Mononuclear cell (primary cell): ENCODE results near the gene SEC16A. TPM values are rescaled to one million over a fixed set of nuclear protein-coding genes. Genes with fewer than 3 reads are reported as not detected.

Source experiments
- H3K27me3 ChIP-seq: 2 replicates; pipeline ENCODE4 v1.6.0; 2011; ENCODE audit warnings: low read length, control low read depth; ENCODE audit not compliant: insufficient read depth
- H3K4me1 ChIP-seq: 2 replicates; pipeline ENCODE4 v1.5.1; 2011; ENCODE audit warnings: mild to moderate bottlenecking, low read length, control low read depth; ENCODE audit not compliant: insufficient read depth
- H3K4me3 ChIP-seq: 2 replicates; pipeline ENCODE4 v1.5.1; 2011; ENCODE audit warnings: mild to moderate bottlenecking, low read length, moderate library complexity
- H3K9me3 ChIP-seq: 2 replicates; pipeline ENCODE4 v1.5.1; 2011; ENCODE audit warnings: low read depth, mild to moderate bottlenecking, control low read depth, low read length
- total RNA-seq: library from RNA; depleted of rRNA; stranded (reverse); fragments of >200 nt; gene quantifications from one replicate; pipeline ENCODE4 v1.2.3, GENCODE V29; 2012

SEC16A gene
- total RNA-seq, 1 donor = 38.0 TPM

GRCh38 chr9:136395345-136396218, 87.3 kb downstream of the SEC16A start:
- Histone ChIP-seq H3K9me3 (no peaks in the 10 kb centered on the region), H3K4me1 (peaks cover 23% of the 10 kb centered on the region), H3K4me3 (no peak overlapping the region), H3K27me3 (no peaks in the 10 kb centered on the region)

GRCh38 chr9:136395020-136395340, 87.9 kb downstream of the SEC16A start:
- Histone ChIP-seq H3K4me3 (no peak overlapping the region), H3K27me3 (no peaks in the 10 kb centered on the region), H3K4me1 (peaks cover 18% of the 10 kb centered on the region), H3K9me3 (no peaks in the 10 kb centered on the region)

GRCh38 chr9:136394312-136395019, 88.4 kb downstream of the SEC16A start:
- no peaks in the 10 kb centered on the region for H3K27me3 ChIP-seq
- peaks cover 14% of the 10 kb centered on the region for H3K4me1 ChIP-seq
- H3K9me3 ChIP-seq = no peaks in the 10 kb centered on the region
- no peak overlapping the region for H3K4me3 ChIP-seq

DNA sequence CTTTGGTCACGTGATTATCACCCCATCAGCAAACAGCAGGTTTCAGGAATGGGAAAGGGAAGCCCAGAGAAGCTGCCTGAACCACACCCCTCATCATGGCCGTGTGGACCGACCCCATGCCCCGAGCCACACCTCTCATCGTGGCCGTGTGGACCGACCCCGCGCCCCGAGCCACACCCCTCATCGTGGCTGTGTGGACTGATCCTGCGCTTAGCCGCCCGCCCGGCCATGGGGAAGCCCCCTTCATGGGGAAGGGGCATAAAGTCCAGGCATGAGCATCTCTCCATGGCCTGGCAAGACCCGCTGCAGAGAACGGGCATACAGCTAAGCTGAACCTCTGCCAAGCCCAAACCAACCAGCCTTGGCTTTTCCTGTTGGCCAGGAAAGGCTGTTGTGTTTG, 89.3 kb downstream of the SEC16A start:
- no peak overlapping the region for H3K4me3 ChIP-seq
- peaks cover 5% of the 10 kb centered on the region for H3K4me1 ChIP-seq
- H3K27me3 ChIP-seq = no peaks in the 10 kb centered on the region
- no peaks in the 10 kb centered on the region for H3K9me3 ChIP-seq

- H3K27me3 ChIP-seq = no peaks in the 10 kb centered on the region
- no peak overlapping the region for H3K4me3 ChIP-seq
- H3K9me3 ChIP-seq = no peaks in the 10 kb centered on the region
- H3K4me1 ChIP-seq = no peaks in the 10 kb centered on the region
These were observed 90.0 kb downstream of the SEC16A start for GRCh38 chr9:136392538-136393449.

- no peaks in the 10 kb centered on the region for H3K27me3 ChIP-seq
- H3K4me3 ChIP-seq = no peak overlapping the region
- H3K4me1 ChIP-seq = no peaks in the 10 kb centered on the region
- no peaks in the 10 kb centered on the region for H3K9me3 ChIP-seq
These were observed 90.9 kb downstream of the SEC16A start for GRCh38 chr9:136391737-136392537.

Other genes starting within 250 kb of the SEC16A start
- gene QSOX2, start 237.2 kb downstream of the SEC16A start, total RNA-seq = 8.1 TPM
- gene CCDC187, start 178.9 kb downstream of the SEC16A start, total RNA-seq = 0.10 TPM
- 2.6 TPM for gene GPSM1, start 155.5 kb downstream of the SEC16A start, total RNA-seq
- 9.0 TPM for gene DNLZ, start 119.3 kb downstream of the SEC16A start, total RNA-seq
- 8.5 TPM for gene CARD9, start 109.4 kb downstream of the SEC16A start, total RNA-seq
- gene SNAPC4, start 82.9 kb downstream of the SEC16A start, total RNA-seq = 3.5 TPM
- gene ENTR1, start 72.4 kb downstream of the SEC16A start, total RNA-seq = 16.2 TPM
- 36.6 TPM for gene PMPCA, start 72.4 kb downstream of the SEC16A start, total RNA-seq
- 5.5 TPM for gene INPP5E, start 43.2 kb downstream of the SEC16A start, total RNA-seq
- gene NOTCH1, start 63.0 kb upstream of the SEC16A start, total RNA-seq = 28.1 TPM
- gene EGFL7, start 179.9 kb upstream of the SEC16A start, total RNA-seq = 2.1 TPM
- 18.7 TPM for gene AGPAT2, start 204.4 kb upstream of the SEC16A start, total RNA-seq
- 2.7 TPM for gene DIPK1B, start 229.5 kb upstream of the SEC16A start, total RNA-seq